Gastroesophageal sphincter (tissue), 3 donors: Measurements from ENCODE around the gene MECR.

Experiments used
- EP300 ChIP-seq: sonication (generic); formaldehyde crosslinking; IDR thresholded peaks from one replicate; pipeline ENCODE4 v1.6.1; 2017; ENCODE audit warnings: antibody characterized with exemption, mild to moderate bottlenecking
- POLR2A ChIP-seq, 2 donors: fragments of 450-650 bp; IDR thresholded peaks; one replicate each; pipeline ENCODE4 v1.6.1; 2017; ENCODE audit warnings: antibody characterized with exemption in 2 of 2, mild to moderate bottlenecking in 2 of 2, moderate library complexity in 1 of 2
- POLR2AphosphoS5 ChIP-seq: sonication (generic); formaldehyde crosslinking; IDR thresholded peaks from one replicate; pipeline ENCODE4 v1.6.1; 2017; ENCODE audit warnings: antibody characterized with exemption
- TF ChIP-seq, protein P1 (sequence below), 4 experiments: fragments of 200-600 bp in 2 of 4; fragments of 450-650 bp in 2 of 4; sonication (generic) in 1 of 4; IDR thresholded peaks; one replicate each; pipeline ENCODE4 v1.5.1; 2017 to 2019; ENCODE audit warnings: antibody characterized with exemption in 4 of 4, mild to moderate bottlenecking in 2 of 4, moderate library complexity in 2 of 4

DNA sequence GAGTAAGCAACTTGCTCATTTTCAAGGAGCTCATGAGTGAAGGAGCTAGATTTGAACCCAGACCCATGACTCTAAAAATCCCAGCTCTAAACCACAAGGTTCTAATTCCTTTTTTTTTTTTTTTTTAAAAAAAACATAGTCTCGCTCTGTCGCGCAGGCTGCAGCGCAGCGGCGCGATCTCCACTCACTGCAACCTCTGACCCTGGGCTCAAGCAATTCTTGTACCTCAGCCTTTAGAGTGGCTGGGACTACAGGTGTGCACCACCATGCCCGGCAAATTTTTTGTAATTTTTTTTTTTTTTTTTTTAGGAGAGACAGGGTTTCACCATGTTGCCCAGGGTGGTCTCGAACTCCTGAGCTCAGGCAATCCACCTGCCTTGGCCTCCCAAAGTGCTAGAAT is 62.8 kb downstream of the MECR start:
- TF ChIP-seq, protein P1, sequence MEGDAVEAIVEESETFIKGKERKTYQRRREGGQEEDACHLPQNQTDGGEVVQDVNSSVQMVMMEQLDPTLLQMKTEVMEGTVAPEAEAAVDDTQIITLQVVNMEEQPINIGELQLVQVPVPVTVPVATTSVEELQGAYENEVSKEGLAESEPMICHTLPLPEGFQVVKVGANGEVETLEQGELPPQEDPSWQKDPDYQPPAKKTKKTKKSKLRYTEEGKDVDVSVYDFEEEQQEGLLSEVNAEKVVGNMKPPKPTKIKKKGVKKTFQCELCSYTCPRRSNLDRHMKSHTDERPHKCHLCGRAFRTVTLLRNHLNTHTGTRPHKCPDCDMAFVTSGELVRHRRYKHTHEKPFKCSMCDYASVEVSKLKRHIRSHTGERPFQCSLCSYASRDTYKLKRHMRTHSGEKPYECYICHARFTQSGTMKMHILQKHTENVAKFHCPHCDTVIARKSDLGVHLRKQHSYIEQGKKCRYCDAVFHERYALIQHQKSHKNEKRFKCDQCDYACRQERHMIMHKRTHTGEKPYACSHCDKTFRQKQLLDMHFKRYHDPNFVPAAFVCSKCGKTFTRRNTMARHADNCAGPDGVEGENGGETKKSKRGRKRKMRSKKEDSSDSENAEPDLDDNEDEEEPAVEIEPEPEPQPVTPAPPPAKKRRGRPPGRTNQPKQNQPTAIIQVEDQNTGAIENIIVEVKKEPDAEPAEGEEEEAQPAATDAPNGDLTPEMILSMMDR (IDR thresholded peaks at IDR 0.05): no peak
- no peak for TF ChIP-seq POLR2A (IDR thresholded peaks at IDR 0.05)
- no peak for TF ChIP-seq POLR2AphosphoS5
- no peak for TF ChIP-seq EP300
